DOHH2 (cell line): ENCODE data around the gene ADCY3.

Experiments
- EZH2phosphoT487 ChIP-seq: fragments of 200-600 bp; sonication (generic); IDR thresholded peaks from 2 replicates; pipeline ENCODE4 v1.6.1; 2017; ENCODE audit warnings: borderline replicate concordance, mild to moderate bottlenecking, antibody characterized with exemption, low read length, moderate library complexity, mixed read lengths
- TF ChIP-seq, protein P1 (sequence below): fragments of 200-600 bp; sonication (generic); IDR thresholded peaks from one replicate; pipeline ENCODE4 v1.5.1; 2014; ENCODE audit warnings: antibody characterized with exemption, mild to moderate bottlenecking, low read depth, low read length; ENCODE audit not compliant: poor library complexity, severe bottlenecking

DNA sequence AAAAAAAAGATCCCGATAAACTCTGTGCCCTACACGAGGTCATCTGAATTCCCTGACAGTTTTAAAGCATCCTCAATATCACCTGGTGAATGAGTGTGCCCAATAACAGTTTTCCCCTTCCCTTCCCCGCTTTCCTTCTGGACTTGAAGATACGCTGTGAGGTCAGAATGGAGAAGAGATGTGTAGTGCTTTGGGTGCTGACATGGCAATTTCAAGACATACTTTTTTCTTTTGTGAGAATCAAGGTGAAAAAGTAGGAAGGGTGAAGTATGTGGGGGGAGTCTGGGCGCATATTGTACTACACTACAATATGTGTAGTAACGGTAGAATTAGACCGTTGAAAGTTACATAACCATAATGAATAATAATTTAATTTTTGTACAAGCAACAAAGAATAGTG is 30.1 kb upstream of the ADCY3 start:
- TF ChIP-seq, protein P1, sequence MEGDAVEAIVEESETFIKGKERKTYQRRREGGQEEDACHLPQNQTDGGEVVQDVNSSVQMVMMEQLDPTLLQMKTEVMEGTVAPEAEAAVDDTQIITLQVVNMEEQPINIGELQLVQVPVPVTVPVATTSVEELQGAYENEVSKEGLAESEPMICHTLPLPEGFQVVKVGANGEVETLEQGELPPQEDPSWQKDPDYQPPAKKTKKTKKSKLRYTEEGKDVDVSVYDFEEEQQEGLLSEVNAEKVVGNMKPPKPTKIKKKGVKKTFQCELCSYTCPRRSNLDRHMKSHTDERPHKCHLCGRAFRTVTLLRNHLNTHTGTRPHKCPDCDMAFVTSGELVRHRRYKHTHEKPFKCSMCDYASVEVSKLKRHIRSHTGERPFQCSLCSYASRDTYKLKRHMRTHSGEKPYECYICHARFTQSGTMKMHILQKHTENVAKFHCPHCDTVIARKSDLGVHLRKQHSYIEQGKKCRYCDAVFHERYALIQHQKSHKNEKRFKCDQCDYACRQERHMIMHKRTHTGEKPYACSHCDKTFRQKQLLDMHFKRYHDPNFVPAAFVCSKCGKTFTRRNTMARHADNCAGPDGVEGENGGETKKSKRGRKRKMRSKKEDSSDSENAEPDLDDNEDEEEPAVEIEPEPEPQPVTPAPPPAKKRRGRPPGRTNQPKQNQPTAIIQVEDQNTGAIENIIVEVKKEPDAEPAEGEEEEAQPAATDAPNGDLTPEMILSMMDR: no peak
- no peak for TF ChIP-seq EZH2phosphoT487
